Measurements from ENCODE around the gene NKD2.

Gene NKD2

GRCh38 chr5:1054799-1055775 is 46.5 kb downstream of the NKD2 start:
- no peak for DNase-seq (ENCODE audit: low read depth)
- no peak overlapping the region for H3K4me3 ChIP-seq (ENCODE audit: control insufficient read depth, low read depth, low read length)
- no peak for TF ChIP-seq CTCF (conservative IDR thresholded peaks at IDR 0.05; ENCODE audit: control insufficient read depth, insufficient read depth, low read depth, low read length)

GRCh38 chr5:1055896-1056610 is 47.5 kb downstream of the NKD2 start:
- no peak for TF ChIP-seq CTCF (conservative IDR thresholded peaks at IDR 0.05; ENCODE audit: control insufficient read depth, insufficient read depth, low read depth, low read length)
- no peak overlapping the region for H3K4me3 ChIP-seq (ENCODE audit: control insufficient read depth, low read depth, low read length)
- DNase-seq (ENCODE audit: low read depth): no peak

- DNase-seq (ENCODE audit: low read depth): no peak
- no peak overlapping the region for H3K4me3 ChIP-seq (ENCODE audit: control insufficient read depth, low read depth, low read length)
- TF ChIP-seq CTCF (conservative IDR thresholded peaks at IDR 0.05; ENCODE audit: control insufficient read depth, insufficient read depth, low read depth, low read length): no peak
These were observed 48.2 kb downstream of the NKD2 start for GRCh38 chr5:1056611-1057484.

GRCh38 chr5:1057485-1058082 is 49.0 kb downstream of the NKD2 start:
- TF ChIP-seq CTCF (conservative IDR thresholded peaks at IDR 0.05; ENCODE audit: control insufficient read depth, insufficient read depth, low read depth, low read length): no peak
- DNase-seq (ENCODE audit: low read depth): no peak
- no peak overlapping the region for H3K4me3 ChIP-seq (ENCODE audit: control insufficient read depth, low read depth, low read length)

- DNase-seq (ENCODE audit: low read depth): no peak
- H3K4me3 ChIP-seq (ENCODE audit: control insufficient read depth, low read depth, low read length): no peak overlapping the region
- TF ChIP-seq CTCF (conservative IDR thresholded peaks at IDR 0.05; ENCODE audit: control insufficient read depth, insufficient read depth, low read depth, low read length): no peak
These were observed 49.7 kb downstream of the NKD2 start for GRCh38 chr5:1058083-1058945.
